Left renal cortex interstitium (tissue), 4 donors: ENCODE data around the gene QPRT. TPM values are rescaled to one million over a fixed set of nuclear protein-coding genes. Genes with fewer than 3 reads are reported as not detected.
"Not testable (repeated sequence)": the region's sequence is repeated elsewhere in the genome, so short reads cannot be mapped to it uniquely, and the experiment has no call there.

Experiments used
- DNase-seq, 4 donors: peaks; one replicate each; pipeline ENCODE4 v3.0.0-alpha.2; 2013; ENCODE audit warnings: low read depth in 4 of 4, low spot score in 2 of 4, missing footprints in 1 of 4
- polyA plus RNA-seq, 4 donors: library from polyadenylated mRNA; unstranded; fragments of 120-200 nt; gene quantifications; one replicate each; pipeline ENCODE4 v1.2.1, GENCODE V29; 2013; ENCODE audit not compliant: insufficient read length in 4 of 4

Gene QPRT
- polyA plus RNA-seq, 4 donors: 126 to 187 (median 178) TPM

GRCh38 chr16:29712809-29713208 is 33.8 kb downstream of the QPRT start:
- DNase-seq: no peak

- no peak for DNase-seq
These were observed 35.4 kb downstream of the QPRT start for GRCh38 chr16:29714396-29714795.

- DNase-seq: no peak
These were observed 36.0 kb downstream of the QPRT start for GRCh38 chr16:29714972-29715371.

GRCh38 chr16:29717113-29717512 is 38.1 kb downstream of the QPRT start:
- no peak for DNase-seq

GRCh38 chr16:29719063-29719462 is 40.1 kb downstream of the QPRT start:
- no peak for DNase-seq

GRCh38 chr16:29720703-29721102 is 41.7 kb downstream of the QPRT start:
- no peak for DNase-seq

- peak in 2 of 4 donors; percentile 55 to 62 for DNase-seq
These were observed 42.3 kb downstream of the QPRT start for GRCh38 chr16:29721167-29721879.

GRCh38 chr16:29726845-29727377 is 47.9 kb downstream of the QPRT start:
- DNase-seq: no peak

- no peak for DNase-seq
These were observed 48.5 kb downstream of the QPRT start for GRCh38 chr16:29727452-29727851.

GRCh38 chr16:29729116-29729521 is 50.1 kb downstream of the QPRT start:
- DNase-seq: no peak

- no peak for DNase-seq
These were observed 51.7 kb downstream of the QPRT start for GRCh38 chr16:29730649-29731048.

- not testable (repeated sequence) for DNase-seq
These were observed 53.0 kb downstream of the QPRT start for GRCh38 chr16:29731768-29732601.

GRCh38 chr16:29734786-29735185 is 55.8 kb downstream of the QPRT start:
- DNase-seq: no peak

- no peak for DNase-seq
These were observed 57.1 kb downstream of the QPRT start for GRCh38 chr16:29736112-29736511.

- DNase-seq: no peak
These were observed 57.8 kb downstream of the QPRT start for GRCh38 chr16:29736764-29737163.

- no peak for DNase-seq
These were observed 58.7 kb downstream of the QPRT start for GRCh38 chr16:29737713-29738112.

- DNase-seq: no peak
These were observed 59.5 kb downstream of the QPRT start for GRCh38 chr16:29738514-29738913.

GRCh38 chr16:29739927-29740629 is 61.1 kb downstream of the QPRT start:
- not testable (repeated sequence) for DNase-seq

GRCh38 chr16:29740630-29741015 is 61.6 kb downstream of the QPRT start:
- not testable (repeated sequence) for DNase-seq

- DNase-seq: no peak
These were observed 63.8 kb downstream of the QPRT start for GRCh38 chr16:29742683-29743275.

- DNase-seq: no peak
These were observed 64.5 kb downstream of the QPRT start for GRCh38 chr16:29743475-29743826.
